AG09309 (cell line): ENCODE results near the gene FNBP1L.

Source experiments
- DNase-seq: peaks from one replicate; pipeline ENCODE4 v3.0.0-alpha.2; 2010; ENCODE audit warnings: low read depth
- H3K4me3 ChIP-seq: 2 replicates; pipeline ENCODE4 v1.5.1; 2011; ENCODE audit warnings: mild to moderate bottlenecking, low read depth, low read length, moderate library complexity; ENCODE audit not compliant: control insufficient read depth
- TF ChIP-seq, protein P1 (sequence below): IDR thresholded peaks from 2 replicates; pipeline ENCODE4 v1.5.1; 2011; ENCODE audit warnings: mild to moderate bottlenecking, low read depth, low read length, inconsistent platforms; ENCODE audit not compliant: insufficient read depth, control insufficient read depth; ENCODE audit errors: missing control alignments

Gene FNBP1L

GRCh38 chr1:93571623-93572310 lies 123.8 kb downstream of the FNBP1L start:
- DNase-seq: no peak
- TF ChIP-seq, protein P1, sequence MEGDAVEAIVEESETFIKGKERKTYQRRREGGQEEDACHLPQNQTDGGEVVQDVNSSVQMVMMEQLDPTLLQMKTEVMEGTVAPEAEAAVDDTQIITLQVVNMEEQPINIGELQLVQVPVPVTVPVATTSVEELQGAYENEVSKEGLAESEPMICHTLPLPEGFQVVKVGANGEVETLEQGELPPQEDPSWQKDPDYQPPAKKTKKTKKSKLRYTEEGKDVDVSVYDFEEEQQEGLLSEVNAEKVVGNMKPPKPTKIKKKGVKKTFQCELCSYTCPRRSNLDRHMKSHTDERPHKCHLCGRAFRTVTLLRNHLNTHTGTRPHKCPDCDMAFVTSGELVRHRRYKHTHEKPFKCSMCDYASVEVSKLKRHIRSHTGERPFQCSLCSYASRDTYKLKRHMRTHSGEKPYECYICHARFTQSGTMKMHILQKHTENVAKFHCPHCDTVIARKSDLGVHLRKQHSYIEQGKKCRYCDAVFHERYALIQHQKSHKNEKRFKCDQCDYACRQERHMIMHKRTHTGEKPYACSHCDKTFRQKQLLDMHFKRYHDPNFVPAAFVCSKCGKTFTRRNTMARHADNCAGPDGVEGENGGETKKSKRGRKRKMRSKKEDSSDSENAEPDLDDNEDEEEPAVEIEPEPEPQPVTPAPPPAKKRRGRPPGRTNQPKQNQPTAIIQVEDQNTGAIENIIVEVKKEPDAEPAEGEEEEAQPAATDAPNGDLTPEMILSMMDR: no peak
- H3K4me3 ChIP-seq: no peak overlapping the region

DNA sequence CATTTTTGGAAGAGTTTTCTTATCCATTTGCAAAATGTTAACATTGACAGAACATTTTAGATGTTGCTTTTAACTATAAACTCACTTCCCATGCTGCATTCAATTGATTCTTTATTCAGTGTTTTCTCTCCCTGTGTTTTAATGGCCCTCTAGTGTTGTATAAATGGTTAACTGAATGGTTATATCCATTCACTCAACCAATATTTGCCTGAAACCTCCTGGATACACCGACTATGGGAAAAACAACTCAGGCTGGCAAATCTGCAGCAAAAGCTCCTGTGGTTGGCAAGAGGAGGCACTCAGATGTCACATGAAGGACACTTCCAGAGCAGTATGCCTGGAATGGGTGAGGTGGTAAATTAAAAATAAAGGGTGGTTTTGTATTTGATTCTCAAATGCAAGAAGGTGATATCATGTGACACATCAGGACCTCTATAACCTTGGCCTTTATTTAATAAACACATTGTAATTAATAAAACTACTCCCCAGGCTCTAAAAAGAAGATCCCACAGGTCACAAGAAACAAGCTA lies 126.1 kb downstream of the FNBP1L start:
- no peak for DNase-seq
- no peak overlapping the region for H3K4me3 ChIP-seq
- TF ChIP-seq, protein P1: no peak

- DNase-seq: no peak
- H3K4me3 ChIP-seq: no peak overlapping the region
- TF ChIP-seq, protein P1: no peak
These were observed 126.6 kb downstream of the FNBP1L start for GRCh38 chr1:93574511-93574910.

DNA sequence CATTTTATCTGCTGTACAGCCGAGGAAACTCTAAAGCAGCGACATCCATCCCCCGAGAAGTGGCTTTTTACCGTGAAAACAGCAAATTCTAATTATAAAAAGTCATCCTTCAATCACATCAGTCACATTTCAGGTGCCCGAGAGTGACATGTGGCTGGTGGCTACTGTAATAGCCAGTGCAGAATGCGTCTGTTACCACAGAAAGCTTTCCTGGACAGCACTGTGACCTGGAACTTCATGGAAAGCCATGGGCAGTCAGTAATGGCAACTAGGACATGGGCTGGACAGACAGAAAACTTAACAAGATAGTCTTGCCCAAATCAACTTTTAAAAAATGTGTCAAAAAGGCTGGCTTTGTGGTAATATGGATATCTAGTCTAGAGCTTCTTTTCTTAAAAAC lies 127.1 kb downstream of the FNBP1L start:
- DNase-seq: no peak
- no peak overlapping the region for H3K4me3 ChIP-seq
- TF ChIP-seq, protein P1: no peak

GRCh38 chr1:93575621-93576284 lies 127.8 kb downstream of the FNBP1L start:
- no peak overlapping the region for H3K4me3 ChIP-seq
- DNase-seq: no peak
- TF ChIP-seq, protein P1: no peak

GRCh38 chr1:93576346-93576745 lies 128.4 kb downstream of the FNBP1L start:
- H3K4me3 ChIP-seq: no peak overlapping the region
- no peak for DNase-seq
- TF ChIP-seq, protein P1: no peak
